Gastroesophageal sphincter (tissue), 4 donors: ENCODE data around the gene BAIAP2. TPM values are rescaled to one million over a fixed set of nuclear protein-coding genes. Genes with fewer than 3 reads are reported as not detected.
"Not testable (repeated sequence)": the region's sequence is repeated elsewhere in the genome, so short reads cannot be mapped to it uniquely, and the experiment has no call there.

Experiments used
- ATAC-seq: fragments of 150-250 bp; one replicate; pipeline ENCODE4 v1.9.1; 2016; ENCODE audit warnings: mild to moderate bottlenecking, moderate library complexity
- H3K27ac ChIP-seq, 4 donors: fragments of 200-600 bp; sonication (generic) in 3 of 4; 1 replicate in 3 of 4; 2 replicates in 1 of 4; pipeline ENCODE4 v1.5.1; 2016 to 2019
- H3K27me3 ChIP-seq: fragments of 200-600 bp; sonication (generic); one replicate; pipeline ENCODE4 v1.5.1; 2019
- H3K36me3 ChIP-seq, 2 donors: fragments of 200-600 bp; sonication (generic); one replicate each; pipeline ENCODE4 v1.5.1; 2019; ENCODE audit warnings: control low read depth in 1 of 2
- H3K4me1 ChIP-seq, 3 donors: fragments of 200-600 bp; sonication (generic); 1 replicate in 2 of 3; 2 replicates in 1 of 3; pipeline ENCODE4 v1.5.1; 2016 to 2019; ENCODE audit warnings: control low read depth in 2 of 3
- H3K4me3 ChIP-seq, 2 donors: fragments of 200-600 bp; sonication (generic); one replicate each; pipeline ENCODE4 v1.5.1; 2019; ENCODE audit warnings: mild to moderate bottlenecking in 1 of 2, moderate library complexity in 1 of 2
- H3K9me3 ChIP-seq, 3 donors: fragments of 200-600 bp; sonication (generic); one replicate each; pipeline ENCODE4 v1.5.1; 2017 to 2019; ENCODE audit warnings: control low read depth in 2 of 3
- EP300 ChIP-seq: sonication (generic); formaldehyde crosslinking; IDR thresholded peaks from one replicate; pipeline ENCODE4 v1.6.1; 2017; ENCODE audit warnings: antibody characterized with exemption, mild to moderate bottlenecking
- POLR2A ChIP-seq, 2 donors: fragments of 450-650 bp; IDR thresholded peaks; one replicate each; pipeline ENCODE4 v1.6.1; 2017; ENCODE audit warnings: antibody characterized with exemption in 2 of 2, mild to moderate bottlenecking in 2 of 2, moderate library complexity in 1 of 2
- POLR2AphosphoS5 ChIP-seq: sonication (generic); formaldehyde crosslinking; IDR thresholded peaks from one replicate; pipeline ENCODE4 v1.6.1; 2017; ENCODE audit warnings: antibody characterized with exemption
- WGBS, 2 donors: methylation state at CpG; one replicate each; pipeline ENCODE4 v1.1.5; 2018; ENCODE audit warnings: low coverage in 1 of 2; 5-methylcytosine and 5-hydroxymethylcytosine counted together
- total RNA-seq, 4 donors: library from RNA; depleted of rRNA; stranded (reverse); fragments of >200 nt; gene quantifications; one replicate each; pipeline ENCODE4 v1.1.0, GENCODE V29; 2016
- TF ChIP-seq, protein P1 (sequence below), 4 experiments: fragments of 200-600 bp in 2 of 4; fragments of 450-650 bp in 2 of 4; sonication (generic) in 1 of 4; IDR thresholded peaks; one replicate each; pipeline ENCODE4 v1.5.1; 2017 to 2019; ENCODE audit warnings: antibody characterized with exemption in 4 of 4, mild to moderate bottlenecking in 2 of 4, moderate library complexity in 2 of 4

BAIAP2 gene
- total RNA-seq, 4 donors from 2014 or later, result 32.7 to 54.9 (median 40.6) TPM

DNA sequence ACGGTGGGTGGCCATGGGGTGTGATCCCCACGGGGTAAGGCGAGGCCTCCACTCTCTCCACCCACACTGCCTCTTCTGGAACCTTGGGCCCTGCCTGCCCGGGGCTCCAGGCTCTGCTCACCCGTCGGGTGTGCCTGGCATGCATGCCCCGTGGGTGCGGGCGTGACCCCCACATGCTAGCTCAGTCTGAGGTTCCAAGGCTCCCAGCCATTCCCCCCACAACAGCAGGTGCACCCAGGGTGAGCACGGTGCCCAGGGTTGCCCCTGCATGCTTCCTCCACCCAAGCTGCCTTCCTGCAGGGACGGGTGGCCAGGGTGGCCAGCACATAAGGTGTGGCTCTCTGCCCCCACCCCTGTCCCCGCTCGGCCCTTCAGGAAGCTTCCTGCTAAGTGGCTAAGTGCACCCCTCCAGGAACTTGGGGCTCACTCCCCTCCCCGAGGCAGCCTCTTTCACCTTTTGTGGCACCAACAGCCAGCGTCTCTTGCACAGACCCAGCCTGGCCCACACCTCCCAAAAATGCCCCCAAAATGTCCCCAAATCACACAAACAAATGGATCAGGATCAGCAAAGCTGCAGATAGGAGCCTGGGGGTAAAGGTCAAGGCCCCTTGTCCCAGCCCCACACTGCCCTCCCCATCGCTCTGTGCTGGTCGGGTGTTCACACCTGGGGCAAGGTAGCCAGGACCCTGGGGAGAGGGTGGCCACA, 108.9 kb downstream of the BAIAP2 start:
- H3K36me3 ChIP-seq, result no peaks in the 10 kb centered on the region
- no peaks in the 10 kb centered on the region for H3K27me3 ChIP-seq
- H3K4me3 ChIP-seq, result no peak overlapping the region
- TF ChIP-seq POLR2A (IDR thresholded peaks at IDR 0.05) (no peak), POLR2AphosphoS5 (no peak), EP300 (no peak)
- TF ChIP-seq, protein P1, sequence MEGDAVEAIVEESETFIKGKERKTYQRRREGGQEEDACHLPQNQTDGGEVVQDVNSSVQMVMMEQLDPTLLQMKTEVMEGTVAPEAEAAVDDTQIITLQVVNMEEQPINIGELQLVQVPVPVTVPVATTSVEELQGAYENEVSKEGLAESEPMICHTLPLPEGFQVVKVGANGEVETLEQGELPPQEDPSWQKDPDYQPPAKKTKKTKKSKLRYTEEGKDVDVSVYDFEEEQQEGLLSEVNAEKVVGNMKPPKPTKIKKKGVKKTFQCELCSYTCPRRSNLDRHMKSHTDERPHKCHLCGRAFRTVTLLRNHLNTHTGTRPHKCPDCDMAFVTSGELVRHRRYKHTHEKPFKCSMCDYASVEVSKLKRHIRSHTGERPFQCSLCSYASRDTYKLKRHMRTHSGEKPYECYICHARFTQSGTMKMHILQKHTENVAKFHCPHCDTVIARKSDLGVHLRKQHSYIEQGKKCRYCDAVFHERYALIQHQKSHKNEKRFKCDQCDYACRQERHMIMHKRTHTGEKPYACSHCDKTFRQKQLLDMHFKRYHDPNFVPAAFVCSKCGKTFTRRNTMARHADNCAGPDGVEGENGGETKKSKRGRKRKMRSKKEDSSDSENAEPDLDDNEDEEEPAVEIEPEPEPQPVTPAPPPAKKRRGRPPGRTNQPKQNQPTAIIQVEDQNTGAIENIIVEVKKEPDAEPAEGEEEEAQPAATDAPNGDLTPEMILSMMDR (IDR thresholded peaks at IDR 0.05), result no peak
- WGBS, 2 donors, result 100% methylated on average over 1 of the region's 17 CpGs; no CpG with 5 or more reads in 1 of the 2 donors
- no peaks in the 10 kb centered on the region for H3K9me3 ChIP-seq
- no peak overlapping the region for H3K27ac ChIP-seq
- no peak for ATAC-seq
- H3K4me1 ChIP-seq, result peaks cover 0 to 13% (median 4%) of the 10 kb centered on the region in 3 donors

DNA sequence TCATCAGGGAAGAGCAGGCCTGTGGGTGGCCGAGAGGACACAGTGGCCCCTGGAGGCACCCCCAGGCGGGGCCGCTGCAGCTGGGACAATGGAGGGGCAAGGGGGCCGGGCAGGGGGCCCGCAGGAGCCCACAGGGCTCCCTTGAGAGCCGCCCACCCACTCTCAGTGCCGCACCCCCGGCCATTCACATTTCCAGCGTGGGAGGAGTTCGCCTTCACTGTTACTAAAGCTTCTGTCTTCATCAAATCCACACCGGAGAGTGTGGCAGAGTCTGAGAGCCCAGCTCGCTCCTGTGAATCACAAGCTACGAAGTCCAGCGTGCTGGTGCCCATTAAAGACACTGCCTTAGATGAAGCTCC, 109.5 kb downstream of the BAIAP2 start:
- 100% methylated on average over 1 of the region's 14 CpGs; no CpG with 5 or more reads in 1 of the 2 donors for WGBS, 2 donors

DNA sequence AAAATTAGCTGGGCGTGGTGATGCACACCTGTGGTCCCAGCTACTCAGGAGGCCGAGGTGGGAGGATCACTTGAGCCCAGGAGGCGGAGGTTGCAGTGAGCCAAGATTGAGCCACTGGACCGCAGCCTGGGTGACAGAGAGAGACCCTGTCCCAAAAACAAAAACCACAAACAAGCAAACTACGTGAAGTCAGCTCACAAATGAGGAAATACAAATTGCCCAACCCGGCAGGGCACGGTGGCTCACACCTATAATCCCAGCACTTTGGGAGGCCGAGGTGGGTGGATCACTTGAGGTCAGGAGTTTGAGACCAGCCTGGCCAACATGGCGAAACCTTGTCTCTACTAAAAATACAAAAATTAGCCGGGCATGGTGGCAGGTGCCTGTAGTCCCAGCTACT, 111.3 kb downstream of the BAIAP2 start:
- not testable (repeated sequence) for H3K27me3 ChIP-seq, H3K36me3 ChIP-seq, ATAC-seq, H3K9me3 ChIP-seq, H3K4me3 ChIP-seq, H3K27ac ChIP-seq
- WGBS, 2 donors, result 75 to 76% methylated on average over 7 of the region's 10 CpGs
- H3K4me1 ChIP-seq, result peaks cover 0 to 13% (median 4%) of the 10 kb centered on the region in 3 donors

More for the DNA sequence above, 109.5 kb downstream of the BAIAP2 start:
- Histone ChIP-seq H3K4me1 (peaks cover 0 to 13% (median 4%) of the 10 kb centered on the region in 3 donors), H3K27me3 (no peaks in the 10 kb centered on the region), H3K36me3 (no peaks in the 10 kb centered on the region), H3K4me3 (no peak overlapping the region), H3K9me3 (no peaks in the 10 kb centered on the region), H3K27ac (no peak overlapping the region)
- TF ChIP-seq POLR2AphosphoS5, result no peak
- no peak for TF ChIP-seq POLR2A (IDR thresholded peaks at IDR 0.05)
- no peak for TF ChIP-seq EP300
- TF ChIP-seq, protein P1 (IDR thresholded peaks at IDR 0.05), result no peak
- ATAC-seq, result no peak

DNA sequence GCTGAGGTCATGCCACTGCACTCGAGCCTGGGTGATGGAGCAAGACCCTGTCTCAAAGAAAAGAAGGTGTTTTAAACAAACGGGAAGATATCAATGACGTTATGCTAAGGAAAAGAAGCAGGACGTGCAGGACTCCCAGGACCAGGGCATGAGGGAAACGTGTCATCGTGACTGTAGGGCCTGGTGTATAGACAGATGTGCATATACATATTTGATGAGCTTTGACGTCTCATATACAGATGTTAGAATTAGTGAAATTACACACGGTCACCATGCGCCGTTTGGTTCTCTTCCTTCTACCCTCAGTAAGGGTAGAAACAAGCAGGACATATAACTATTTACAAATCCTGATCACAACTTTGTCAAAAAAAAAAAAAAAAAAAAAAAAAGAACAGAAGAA, 112.8 kb downstream of the BAIAP2 start:
- TF ChIP-seq, protein P1 (IDR thresholded peaks at IDR 0.05), result no peak
- no peak for TF ChIP-seq POLR2A (IDR thresholded peaks at IDR 0.05)
- no peak for TF ChIP-seq EP300
- no peak for TF ChIP-seq POLR2AphosphoS5
- Histone ChIP-seq H3K9me3 (no peaks in the 10 kb centered on the region), H3K4me1 (peaks cover 0 to 6% (median 4%) of the 10 kb centered on the region in 3 donors), H3K27ac (no peak overlapping the region), H3K27me3 (no peaks in the 10 kb centered on the region), H3K36me3 (no peaks in the 10 kb centered on the region), H3K4me3 (no peak overlapping the region)
- ATAC-seq, result no peak
- WGBS, 2 donors, result 74 to 84% methylated on average over 8 to 10 of the region's 10 CpGs

DNA sequence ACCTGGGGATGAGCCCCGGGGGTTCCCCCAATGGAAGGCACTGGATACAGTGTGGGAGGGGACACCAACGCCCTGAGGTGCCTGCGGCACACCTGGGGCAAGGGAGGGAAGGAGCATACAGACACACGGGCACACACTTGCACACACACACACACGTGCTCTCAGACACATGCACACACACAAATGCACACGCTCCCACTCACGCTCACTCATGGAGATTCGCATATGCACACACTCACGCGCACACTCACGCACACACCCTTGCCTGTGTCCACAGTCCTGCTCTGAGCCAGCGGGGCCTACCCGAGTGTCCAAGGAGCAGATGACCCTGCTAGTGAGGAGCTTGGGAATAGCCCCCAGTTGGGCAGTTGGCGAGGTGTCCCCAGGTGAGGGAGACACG, 113.6 kb downstream of the BAIAP2 start:
- TF ChIP-seq POLR2A (IDR thresholded peaks at IDR 0.05), result no peak
- TF ChIP-seq, protein P1 (IDR thresholded peaks at IDR 0.05), result no peak
- TF ChIP-seq POLR2AphosphoS5, result no peak
- no peak for TF ChIP-seq EP300
- no peaks in the 10 kb centered on the region for H3K36me3 ChIP-seq
- H3K4me3 ChIP-seq, result no peak overlapping the region
- no peaks in the 10 kb centered on the region for H3K4me1 ChIP-seq
- H3K27me3 ChIP-seq, result no peaks in the 10 kb centered on the region
- H3K9me3 ChIP-seq, result no peaks in the 10 kb centered on the region
- H3K27ac ChIP-seq, result no peak overlapping the region
- WGBS, 2 donors, result 60 to 87% methylated on average over 1 to 3 of the region's 15 CpGs
- no peak for ATAC-seq
